ENCODE results near the gene OLA1.

- TF ChIP-seq CTCF (IDR thresholded peaks at IDR 0.05) = no peak
- no peak for TF ChIP-seq POLR2A (IDR thresholded peaks at IDR 0.05)
Measured at GRCh38 chr2:174122185-174122584, 126.1 kb downstream of the OLA1 start.

All from sigmoid colon (tissue), 3 donors.